Testis (tissue), 2 donors: ENCODE results near the gene NFE2L1.

ENCODE experiments used
- POLR2A ChIP-seq: fragments of 450-650 bp; IDR thresholded peaks from one replicate; pipeline ENCODE4 v1.6.1; 2017; ENCODE audit warnings: antibody characterized with exemption, mild to moderate bottlenecking, moderate library complexity
- TF ChIP-seq, protein P1 (sequence below), 3 experiments: fragments of 450-650 bp in 2 of 3; fragments of 200-600 bp in 1 of 3; sonication (generic) in 1 of 3; IDR thresholded peaks; one replicate each; pipeline ENCODE4 v1.5.1; 2016 to 2019; ENCODE audit warnings: antibody characterized with exemption in 3 of 3, mild to moderate bottlenecking in 2 of 3, moderate library complexity in 1 of 3

DNA sequence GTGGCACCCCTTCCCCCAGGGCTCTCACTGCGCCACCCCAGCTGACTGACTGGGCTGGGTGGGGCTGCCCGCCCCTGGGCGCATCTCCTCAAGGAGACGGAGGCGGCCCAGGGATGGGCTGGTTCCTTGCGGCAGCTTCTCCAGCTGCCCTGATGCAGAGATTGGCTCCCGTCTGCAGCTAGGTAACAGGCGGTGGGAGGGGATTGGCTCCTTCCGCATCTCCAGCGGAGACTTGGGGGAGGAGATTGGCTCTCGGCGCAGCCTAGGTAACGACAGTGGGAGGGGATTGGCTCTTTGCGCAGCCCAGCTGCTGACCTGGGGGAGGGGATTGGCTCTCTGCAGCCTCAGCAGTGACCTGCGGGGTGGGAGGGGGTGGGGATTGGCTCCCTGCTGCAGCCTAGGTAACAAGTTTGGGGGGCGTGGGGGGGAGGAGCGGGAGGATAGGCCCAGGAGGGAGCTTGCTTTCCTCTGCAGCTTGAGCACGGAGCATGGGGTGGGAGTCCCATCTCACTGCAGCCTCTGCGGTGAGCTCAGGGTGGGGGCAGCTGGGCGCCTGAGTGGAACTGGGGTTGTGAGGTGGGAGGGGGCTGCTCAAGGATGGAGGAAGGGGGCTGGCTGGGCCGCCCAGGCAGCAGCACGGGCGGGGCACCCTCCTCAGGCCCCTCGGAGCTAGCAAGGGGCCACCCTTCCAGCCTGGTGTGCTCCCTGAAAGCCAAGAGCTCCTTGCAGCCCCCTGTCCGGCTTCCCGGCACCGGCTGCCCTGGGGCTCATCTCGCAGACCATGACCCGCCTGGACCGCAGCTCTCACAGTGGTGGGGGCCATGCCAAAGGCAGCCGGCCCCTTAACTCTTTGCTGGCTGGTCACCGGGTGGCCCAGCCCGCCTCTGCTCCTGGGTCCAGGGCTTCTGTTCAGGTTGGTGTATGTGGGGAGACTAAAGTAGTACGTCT is 6.4 kb downstream of the NFE2L1 start:
- TF ChIP-seq, protein P1, sequence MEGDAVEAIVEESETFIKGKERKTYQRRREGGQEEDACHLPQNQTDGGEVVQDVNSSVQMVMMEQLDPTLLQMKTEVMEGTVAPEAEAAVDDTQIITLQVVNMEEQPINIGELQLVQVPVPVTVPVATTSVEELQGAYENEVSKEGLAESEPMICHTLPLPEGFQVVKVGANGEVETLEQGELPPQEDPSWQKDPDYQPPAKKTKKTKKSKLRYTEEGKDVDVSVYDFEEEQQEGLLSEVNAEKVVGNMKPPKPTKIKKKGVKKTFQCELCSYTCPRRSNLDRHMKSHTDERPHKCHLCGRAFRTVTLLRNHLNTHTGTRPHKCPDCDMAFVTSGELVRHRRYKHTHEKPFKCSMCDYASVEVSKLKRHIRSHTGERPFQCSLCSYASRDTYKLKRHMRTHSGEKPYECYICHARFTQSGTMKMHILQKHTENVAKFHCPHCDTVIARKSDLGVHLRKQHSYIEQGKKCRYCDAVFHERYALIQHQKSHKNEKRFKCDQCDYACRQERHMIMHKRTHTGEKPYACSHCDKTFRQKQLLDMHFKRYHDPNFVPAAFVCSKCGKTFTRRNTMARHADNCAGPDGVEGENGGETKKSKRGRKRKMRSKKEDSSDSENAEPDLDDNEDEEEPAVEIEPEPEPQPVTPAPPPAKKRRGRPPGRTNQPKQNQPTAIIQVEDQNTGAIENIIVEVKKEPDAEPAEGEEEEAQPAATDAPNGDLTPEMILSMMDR (IDR thresholded peaks at IDR 0.05): no peak
- no peak for TF ChIP-seq POLR2A
